Cardiac fibroblast (primary cell): Measurements from ENCODE around the gene NF2.

ENCODE experiments used
- DNase-seq, 2 donors: peaks; one replicate each; pipeline versions ENCODE4 v3.0.0 to v3.0.0-alpha.2; 2010; ENCODE audit warnings: low read depth in 2 of 2
- H3K4me3 ChIP-seq, 2 donors: replicated peaks in 1 of 2; 1 replicate in 1 of 2; 2 replicates in 1 of 2; pipeline ENCODE4 v1.5.1; 2011; ENCODE audit warnings: low read depth in 2 of 2, low read length in 2 of 2, mild to moderate bottlenecking in 2 of 2, moderate library complexity in 1 of 2
- CTCF ChIP-seq: IDR thresholded peaks from one replicate; pipeline ENCODE4 v1.5.1; 2011; ENCODE audit warnings: low read depth, mild to moderate bottlenecking, low read length, inconsistent platforms

Gene NF2

GRCh38 chr22:29679316-29679715 is 75.9 kb downstream of the NF2 start:
- DNase-seq = no peak
- no peak for TF ChIP-seq CTCF
- no peak overlapping the region for H3K4me3 ChIP-seq

- TF ChIP-seq CTCF = no peak
- H3K4me3 ChIP-seq = no peak overlapping the region
- DNase-seq = no peak
These were observed 80.1 kb downstream of the NF2 start for GRCh38 chr22:29683536-29683935.

GRCh38 chr22:29684244-29684643 is 80.8 kb downstream of the NF2 start:
- no peak for TF ChIP-seq CTCF
- H3K4me3 ChIP-seq = no peak overlapping the region
- DNase-seq = no peak

- DNase-seq = no peak
- TF ChIP-seq CTCF = no peak
- H3K4me3 ChIP-seq = no peak overlapping the region
These were observed 85.9 kb downstream of the NF2 start for GRCh38 chr22:29689206-29689879.

- DNase-seq = peak; percentile 60 to 67
- H3K4me3 ChIP-seq = no peak overlapping the region
- TF ChIP-seq CTCF = peak; percentile 85
These were observed 86.4 kb downstream of the NF2 start for GRCh38 chr22:29689880-29690213.

GRCh38 chr22:29690476-29690875 is 87.0 kb downstream of the NF2 start:
- no peak overlapping the region for H3K4me3 ChIP-seq
- no peak for TF ChIP-seq CTCF
- DNase-seq = no peak
